Measurements from ENCODE around the gene SOWAHB.
"Not testable (repeated sequence)": the region's sequence is repeated elsewhere in the genome, so short reads cannot be mapped to it uniquely, and the experiment has no call there.

Gene SOWAHB

GRCh38 chr4:76894537-76895255, 3.2 kb downstream of the SOWAHB start:
- no peak for DNase-seq

GRCh38 chr4:76892601-76893000, 5.3 kb downstream of the SOWAHB start:
- no peak for DNase-seq

- no peak for DNase-seq
Measured at GRCh38 chr4:76892001-76892400, 5.9 kb downstream of the SOWAHB start.

GRCh38 chr4:76886848-76887441, 11.0 kb downstream of the SOWAHB start:
- DNase-seq: no peak

- DNase-seq: no peak
Measured at GRCh38 chr4:76886214-76886613, 11.7 kb downstream of the SOWAHB start.

- DNase-seq: no peak
Measured at GRCh38 chr4:76883147-76883546, 14.8 kb downstream of the SOWAHB start.

GRCh38 chr4:76882630-76883029, 15.3 kb downstream of the SOWAHB start:
- DNase-seq: no peak

- DNase-seq: no peak
Measured at GRCh38 chr4:76881375-76881774, 16.6 kb downstream of the SOWAHB start.

- no peak for DNase-seq
Measured at GRCh38 chr4:76879731-76880364, 18.1 kb downstream of the SOWAHB start.

- DNase-seq: not testable (repeated sequence)
Measured at GRCh38 chr4:76878641-76879165, 19.2 kb downstream of the SOWAHB start.

GRCh38 chr4:76874176-76874575, 23.8 kb downstream of the SOWAHB start:
- no peak for DNase-seq

- DNase-seq: no peak
Measured at GRCh38 chr4:76873495-76873894, 24.4 kb downstream of the SOWAHB start.

- DNase-seq: no peak
Measured at GRCh38 chr4:76872556-76872955, 25.4 kb downstream of the SOWAHB start.

GRCh38 chr4:76868780-76869179, 29.2 kb downstream of the SOWAHB start:
- DNase-seq: not testable (repeated sequence)

GRCh38 chr4:76867880-76868655, 29.9 kb downstream of the SOWAHB start:
- no peak for DNase-seq

- DNase-seq: no peak
Measured at GRCh38 chr4:76867377-76867776, 30.6 kb downstream of the SOWAHB start.

- DNase-seq: no peak
Measured at GRCh38 chr4:76866641-76867040, 31.3 kb downstream of the SOWAHB start.

- DNase-seq: no peak
Measured at GRCh38 chr4:76858319-76858718, 39.6 kb downstream of the SOWAHB start.

GRCh38 chr4:76857074-76857409, 40.9 kb downstream of the SOWAHB start:
- no peak for DNase-seq

GRCh38 chr4:76856243-76857073, 41.5 kb downstream of the SOWAHB start:
- no peak for DNase-seq

GRCh38 chr4:76854858-76855257, 43.1 kb downstream of the SOWAHB start:
- DNase-seq: no peak

GRCh38 chr4:76851375-76851774, 46.6 kb downstream of the SOWAHB start:
- DNase-seq: no peak

Measured in activated CD4-positive, CD25-positive, alpha-beta regulatory T cell (primary cell).